GM23338 (cell line): ENCODE data around the gene SPACA1. TPM values are rescaled to one million over a fixed set of nuclear protein-coding genes. Genes with fewer than 3 reads are reported as not detected.

ENCODE experiments used
- ATAC-seq: fragments of 200-7000 bp; cut with Tn5 transposase; 3 replicates; pipeline ENCODE4 v1.9.1; 2020
- DNase-seq: peaks from one replicate; pipeline ENCODE4 v3.0.0-alpha.2; 2015; ENCODE audit warnings: low spot score
- H2AFZ ChIP-seq: fragments of 200-600 bp; sonication (generic); 2 replicates; pipeline ENCODE4 v1.8.0; 2016; ENCODE audit warnings: antibody characterized with exemption, mild to moderate bottlenecking, moderate library complexity
- H3F3A ChIP-seq: fragments of 200-600 bp; sonication (generic); replicated peaks from 2 replicates; pipeline ENCODE4 v1.8.0; 2017; ENCODE audit warnings: antibody characterized with exemption, mixed run types, low read depth
- H3K27ac ChIP-seq: fragments of 200-600 bp; sonication (generic); 2 replicates; pipeline ENCODE4 v1.6.1; 2016; ENCODE audit warnings: low read depth
- H3K27me3 ChIP-seq: fragments of 200-600 bp; sonication (generic); 2 replicates; pipeline ENCODE4 v1.8.0; 2016; ENCODE audit warnings: mild to moderate bottlenecking, mixed run types, moderate library complexity; ENCODE audit not compliant: insufficient read depth
- H3K36me3 ChIP-seq: fragments of 200-600 bp; sonication (generic); 2 replicates; pipeline ENCODE4 v1.8.0; 2016; ENCODE audit warnings: mild to moderate bottlenecking; ENCODE audit not compliant: insufficient read depth
- H3K4me1 ChIP-seq: fragments of 200-600 bp; sonication (generic); 2 replicates; pipeline ENCODE4 v1.8.0; 2016; ENCODE audit warnings: mild to moderate bottlenecking, moderate library complexity; ENCODE audit not compliant: insufficient read depth
- H3K4me2 ChIP-seq: fragments of 200-600 bp; sonication (generic); 2 replicates; pipeline ENCODE4 v1.7.1; 2017; ENCODE audit warnings: mixed run types
- H3K4me3 ChIP-seq: fragments of 200-600 bp; sonication (generic); 2 replicates; pipeline ENCODE4 v1.6.1; 2016; ENCODE audit warnings: mixed run types
- H3K79me2 ChIP-seq: fragments of 200-600 bp; sonication (generic); replicated peaks from 2 replicates; pipeline ENCODE4 v1.8.0; 2017; ENCODE audit warnings: mild to moderate bottlenecking; ENCODE audit not compliant: insufficient read depth
- H3K9me2 ChIP-seq: fragments of 200-600 bp; sonication (generic); 2 replicates; pipeline ENCODE4 v1.8.0; 2017; ENCODE audit not compliant: insufficient read depth
- H4K20me1 ChIP-seq: fragments of 200-600 bp; sonication (generic); replicated peaks from 2 replicates; pipeline ENCODE4 v1.8.0; 2017; ENCODE audit warnings: mild to moderate bottlenecking; ENCODE audit not compliant: insufficient read depth
- H3K27ac Mint-ChIP-seq: 2 replicates; pipeline ENCODE4 v1.8.0; 2020; ENCODE audit warnings: inconsistent platforms, mild to moderate bottlenecking, moderate library complexity, mixed read lengths
- H3K27me3 Mint-ChIP-seq: 3 replicates; pipeline ENCODE4 v1.8.0; 2022; ENCODE audit warnings: low read depth, mild to moderate bottlenecking, moderate library complexity, mixed read lengths, inconsistent platforms; ENCODE audit not compliant: insufficient read depth, poor library complexity
- H3K36me3 Mint-ChIP-seq: 3 replicates; pipeline ENCODE4 v1.8.0; 2021; ENCODE audit warnings: low read depth, mild to moderate bottlenecking, inconsistent platforms, moderate library complexity, mixed read lengths
- H3K4me1 Mint-ChIP-seq: 3 replicates; pipeline ENCODE4 v1.8.0; 2020; ENCODE audit warnings: mild to moderate bottlenecking, inconsistent platforms, mixed read lengths
- H3K4me3 Mint-ChIP-seq: 3 replicates; pipeline ENCODE4 v1.8.0; 2021; ENCODE audit warnings: moderate library complexity, mild to moderate bottlenecking, inconsistent platforms, mixed read lengths
- H3K9me3 Mint-ChIP-seq: 3 replicates; pipeline ENCODE4 v1.8.0; 2020; ENCODE audit warnings: moderate library complexity, mild to moderate bottlenecking, inconsistent platforms, mixed read lengths
- EZH2 ChIP-seq: fragments of 200-600 bp; sonication (generic); IDR thresholded peaks from one replicate; pipeline ENCODE4 v1.8.0; 2017; ENCODE audit warnings: antibody characterized with exemption, mild to moderate bottlenecking, low read depth; ENCODE audit not compliant: unreplicated experiment
- EZH2phosphoT487 ChIP-seq: fragments of 200-600 bp; sonication (generic); IDR thresholded peaks from one replicate; pipeline ENCODE4 v1.8.1; 2018; ENCODE audit warnings: antibody characterized with exemption; ENCODE audit not compliant: unreplicated experiment
- NANOG ChIP-seq: IDR thresholded peaks from 2 replicates; pipeline ENCODE4 v1.6.1; 2016; ENCODE audit warnings: antibody characterized with exemption, borderline replicate concordance
- POLR2AphosphoS5 ChIP-seq: IDR thresholded peaks from 2 replicates; pipeline ENCODE4 v1.6.1; 2016; ENCODE audit warnings: antibody characterized with exemption, low read depth
- ZNF114 ChIP-seq: fragments of 250-450 bp; sonication (Bioruptor Pico); IDR thresholded peaks from 2 replicates; pipeline ENCODE4 v1.5.0; 2020; ENCODE audit warnings: mild to moderate bottlenecking, moderate library complexity
- polyA plus RNA-seq: library from polyadenylated mRNA; unstranded; fragments of >200 nt; fragmentation: Nextera tagmentation; extraction: Ambion mirVana; gene quantifications from 2 replicates; pipeline ENCODE4 v1.2.1, GENCODE V29; 2016
- total RNA-seq: library from RNA; depleted of rRNA; stranded (reverse); fragments of >200 nt; shearing (Covaris generic); gene quantifications from 2 replicates; pipeline ENCODE4 v1.2.3, GENCODE V29; 2014
- TF ChIP-seq, protein P1 (sequence below): fragments of 250-450 bp; sonication (Bioruptor Pico); IDR thresholded peaks from 2 replicates; pipeline ENCODE4 v1.5.0; 2020; ENCODE audit warnings: mild to moderate bottlenecking, moderate library complexity
- TF ChIP-seq, protein P2 (sequence below): IDR thresholded peaks from one replicate; pipeline ENCODE4 v1.6.1; 2018; ENCODE audit warnings: antibody characterized with exemption; ENCODE audit not compliant: unreplicated experiment
- TF ChIP-seq, protein P3 (sequence below), 2 experiments: fragments of 200-600 bp in 1 of 2; sonication (generic) in 1 of 2; conservative IDR thresholded peaks; 2 replicates each; pipeline versions ENCODE4 v1.5.1 to v1.6.1; 2016 to 2017; ENCODE audit warnings: antibody characterized with exemption in 2 of 2, low read depth in 2 of 2, mild to moderate bottlenecking in 2 of 2, moderate library complexity in 1 of 2

Gene SPACA1
- total and polyA plus RNA-seq, 2 experiments from 2014 or later: not detected

DNA sequence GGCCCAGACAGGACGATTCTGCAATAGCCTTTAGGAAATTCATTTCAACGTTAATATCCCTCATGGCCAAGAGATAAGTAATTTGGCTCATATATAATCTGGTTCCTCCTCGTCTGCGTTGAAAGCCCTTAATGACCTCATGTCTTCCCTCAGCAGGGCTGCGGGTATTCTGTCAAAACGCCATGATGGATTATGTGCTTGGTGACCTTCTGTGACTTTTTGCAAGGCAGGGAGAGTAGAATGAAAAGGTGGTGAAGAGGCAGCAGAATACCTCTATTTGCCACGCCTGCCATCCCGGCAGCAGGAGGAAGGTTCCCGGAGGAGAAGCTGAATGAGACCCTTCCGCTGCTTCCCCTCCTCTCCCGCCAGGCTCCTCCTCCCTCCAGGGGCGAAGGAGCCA lies 41.1 kb upstream of the SPACA1 start:
- Mint-ChIP-seq H3K27me3 (peaks cover 3% of the 10 kb centered on the region), H3K4me3 (no peak overlapping the region), H3K4me1 (peaks cover 2% of the 10 kb centered on the region; the same call in 1 of the 3 replicates), H3K9me3 (no peaks in the 10 kb centered on the region), H3K36me3 (no peaks in the 10 kb centered on the region), H3K27ac (no peak overlapping the region)
- no peak overlapping the region for H3K27ac ChIP-seq
- H4K20me1 ChIP-seq: no peaks in the 10 kb centered on the region
- ATAC-seq: no peak
- no peaks in the 10 kb centered on the region for H3K27me3 ChIP-seq
- H3K36me3 ChIP-seq: no peaks in the 10 kb centered on the region
- TF ChIP-seq EZH2 (no peak), NANOG (no peak)
- TF ChIP-seq, protein P1, sequence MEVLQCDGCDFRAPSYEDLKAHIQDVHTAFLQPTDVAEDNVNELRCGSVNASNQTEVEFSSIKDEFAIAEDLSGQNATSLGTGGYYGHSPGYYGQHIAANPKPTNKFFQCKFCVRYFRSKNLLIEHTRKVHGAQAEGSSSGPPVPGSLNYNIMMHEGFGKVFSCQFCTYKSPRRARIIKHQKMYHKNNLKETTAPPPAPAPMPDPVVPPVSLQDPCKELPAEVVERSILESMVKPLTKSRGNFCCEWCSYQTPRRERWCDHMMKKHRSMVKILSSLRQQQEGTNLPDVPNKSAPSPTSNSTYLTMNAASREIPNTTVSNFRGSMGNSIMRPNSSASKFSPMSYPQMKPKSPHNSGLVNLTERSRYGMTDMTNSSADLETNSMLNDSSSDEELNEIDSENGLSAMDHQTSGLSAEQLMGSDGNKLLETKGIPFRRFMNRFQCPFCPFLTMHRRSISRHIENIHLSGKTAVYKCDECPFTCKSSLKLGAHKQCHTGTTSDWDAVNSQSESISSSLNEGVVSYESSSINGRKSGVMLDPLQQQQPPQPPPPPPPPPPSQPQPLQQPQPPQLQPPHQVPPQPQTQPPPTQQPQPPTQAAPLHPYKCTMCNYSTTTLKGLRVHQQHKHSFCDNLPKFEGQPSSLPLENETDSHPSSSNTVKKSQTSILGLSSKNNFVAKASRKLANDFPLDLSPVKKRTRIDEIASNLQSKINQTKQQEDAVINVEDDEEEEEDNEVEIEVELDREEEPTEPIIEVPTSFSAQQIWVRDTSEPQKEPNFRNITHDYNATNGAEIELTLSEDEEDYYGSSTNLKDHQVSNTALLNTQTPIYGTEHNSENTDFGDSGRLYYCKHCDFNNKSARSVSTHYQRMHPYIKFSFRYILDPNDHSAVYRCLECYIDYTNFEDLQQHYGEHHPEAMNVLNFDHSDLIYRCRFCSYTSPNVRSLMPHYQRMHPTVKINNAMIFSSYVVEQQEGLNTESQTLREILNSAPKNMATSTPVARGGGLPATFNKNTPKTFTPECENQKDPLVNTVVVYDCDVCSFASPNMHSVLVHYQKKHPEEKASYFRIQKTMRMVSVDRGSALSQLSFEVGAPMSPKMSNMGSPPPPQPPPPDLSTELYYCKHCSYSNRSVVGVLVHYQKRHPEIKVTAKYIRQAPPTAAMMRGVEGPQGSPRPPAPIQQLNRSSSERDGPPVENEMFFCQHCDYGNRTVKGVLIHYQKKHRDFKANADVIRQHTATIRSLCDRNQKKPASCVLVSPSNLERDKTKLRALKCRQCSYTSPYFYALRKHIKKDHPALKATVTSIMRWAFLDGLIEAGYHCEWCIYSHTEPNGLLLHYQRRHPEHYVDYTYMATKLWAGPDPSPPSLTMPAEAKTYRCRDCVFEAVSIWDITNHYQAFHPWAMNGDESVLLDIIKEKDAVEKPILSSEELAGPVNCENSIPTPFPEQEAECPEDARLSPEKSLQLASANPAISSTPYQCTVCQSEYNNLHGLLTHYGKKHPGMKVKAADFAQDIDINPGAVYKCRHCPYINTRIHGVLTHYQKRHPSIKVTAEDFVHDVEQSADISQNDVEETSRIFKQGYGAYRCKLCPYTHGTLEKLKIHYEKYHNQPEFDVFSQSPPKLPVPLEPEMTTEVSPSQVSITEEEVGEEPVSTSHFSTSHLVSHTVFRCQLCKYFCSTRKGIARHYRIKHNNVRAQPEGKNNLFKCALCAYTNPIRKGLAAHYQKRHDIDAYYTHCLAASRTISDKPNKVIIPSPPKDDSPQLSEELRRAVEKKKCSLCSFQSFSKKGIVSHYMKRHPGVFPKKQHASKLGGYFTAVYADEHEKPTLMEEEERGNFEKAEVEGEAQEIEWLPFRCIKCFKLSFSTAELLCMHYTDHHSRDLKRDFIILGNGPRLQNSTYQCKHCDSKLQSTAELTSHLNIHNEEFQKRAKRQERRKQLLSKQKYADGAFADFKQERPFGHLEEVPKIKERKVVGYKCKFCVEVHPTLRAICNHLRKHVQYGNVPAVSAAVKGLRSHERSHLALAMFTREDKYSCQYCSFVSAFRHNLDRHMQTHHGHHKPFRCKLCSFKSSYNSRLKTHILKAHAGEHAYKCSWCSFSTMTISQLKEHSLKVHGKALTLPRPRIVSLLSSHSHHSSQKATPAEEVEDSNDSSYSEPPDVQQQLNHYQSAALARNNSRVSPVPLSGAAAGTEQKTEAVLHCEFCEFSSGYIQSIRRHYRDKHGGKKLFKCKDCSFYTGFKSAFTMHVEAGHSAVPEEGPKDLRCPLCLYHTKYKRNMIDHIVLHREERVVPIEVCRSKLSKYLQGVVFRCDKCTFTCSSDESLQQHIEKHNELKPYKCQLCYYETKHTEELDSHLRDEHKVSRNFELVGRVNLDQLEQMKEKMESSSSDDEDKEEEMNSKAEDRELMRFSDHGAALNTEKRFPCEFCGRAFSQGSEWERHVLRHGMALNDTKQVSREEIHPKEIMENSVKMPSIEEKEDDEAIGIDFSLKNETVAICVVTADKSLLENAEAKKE: no peak
- H2AFZ ChIP-seq: peak overlapping the region; percentile 26; the same call in 1 of the 2 replicates
- no peaks in the 10 kb centered on the region for H3K79me2 ChIP-seq
- no peaks in the 10 kb centered on the region for H3F3A ChIP-seq
- H3K4me2 ChIP-seq: no peak overlapping the region
- no peaks in the 10 kb centered on the region for H3K4me1 ChIP-seq
- H3K4me3 ChIP-seq: no peak overlapping the region
- DNase-seq: no peak
- H3K9me2 ChIP-seq: peaks cover 5% of the 10 kb centered on the region; the same call in 1 of the 2 replicates

DNA sequence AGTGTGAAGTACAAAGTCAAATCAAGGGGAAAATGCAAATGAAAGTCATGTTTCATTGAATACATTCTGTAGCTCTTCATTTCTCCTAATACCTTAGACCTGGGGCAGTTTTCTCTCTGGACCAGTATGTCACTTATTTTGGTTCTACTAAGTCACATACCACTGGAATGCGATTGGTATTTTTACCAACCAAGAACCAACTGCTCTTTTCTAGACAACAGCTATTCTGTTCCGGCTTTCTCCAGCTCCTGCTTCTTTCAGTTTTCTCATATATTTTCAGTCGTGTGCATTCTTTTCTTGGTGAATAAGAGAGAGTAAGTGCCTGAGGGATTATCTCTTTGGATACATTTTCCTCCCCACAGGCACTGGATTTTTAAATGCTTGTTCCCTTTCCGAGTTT lies 39.2 kb upstream of the SPACA1 start:
- Histone ChIP-seq H3K4me2 (no peak overlapping the region), H3K79me2 (no peaks in the 10 kb centered on the region), H3K4me3 (no peak overlapping the region), H3K36me3 (no peaks in the 10 kb centered on the region), H3K4me1 (no peaks in the 10 kb centered on the region), H3K27ac (no peak overlapping the region), H3K27me3 (no peaks in the 10 kb centered on the region), H3F3A (no peaks in the 10 kb centered on the region), H3K9me2 (no peaks in the 10 kb centered on the region), H4K20me1 (no peaks in the 10 kb centered on the region), H2AFZ (no peak overlapping the region)
- Mint-ChIP-seq H3K9me3 (no peaks in the 10 kb centered on the region), H3K4me1 (peaks cover 2% of the 10 kb centered on the region; the same call in 1 of the 3 replicates), H3K27me3 (peaks cover 3% of the 10 kb centered on the region), H3K4me3 (no peak overlapping the region), H3K27ac (no peak overlapping the region), H3K36me3 (no peaks in the 10 kb centered on the region)
- DNase-seq: no peak
- no peak for ATAC-seq
- no peak for TF ChIP-seq EZH2
- TF ChIP-seq, protein P2, sequence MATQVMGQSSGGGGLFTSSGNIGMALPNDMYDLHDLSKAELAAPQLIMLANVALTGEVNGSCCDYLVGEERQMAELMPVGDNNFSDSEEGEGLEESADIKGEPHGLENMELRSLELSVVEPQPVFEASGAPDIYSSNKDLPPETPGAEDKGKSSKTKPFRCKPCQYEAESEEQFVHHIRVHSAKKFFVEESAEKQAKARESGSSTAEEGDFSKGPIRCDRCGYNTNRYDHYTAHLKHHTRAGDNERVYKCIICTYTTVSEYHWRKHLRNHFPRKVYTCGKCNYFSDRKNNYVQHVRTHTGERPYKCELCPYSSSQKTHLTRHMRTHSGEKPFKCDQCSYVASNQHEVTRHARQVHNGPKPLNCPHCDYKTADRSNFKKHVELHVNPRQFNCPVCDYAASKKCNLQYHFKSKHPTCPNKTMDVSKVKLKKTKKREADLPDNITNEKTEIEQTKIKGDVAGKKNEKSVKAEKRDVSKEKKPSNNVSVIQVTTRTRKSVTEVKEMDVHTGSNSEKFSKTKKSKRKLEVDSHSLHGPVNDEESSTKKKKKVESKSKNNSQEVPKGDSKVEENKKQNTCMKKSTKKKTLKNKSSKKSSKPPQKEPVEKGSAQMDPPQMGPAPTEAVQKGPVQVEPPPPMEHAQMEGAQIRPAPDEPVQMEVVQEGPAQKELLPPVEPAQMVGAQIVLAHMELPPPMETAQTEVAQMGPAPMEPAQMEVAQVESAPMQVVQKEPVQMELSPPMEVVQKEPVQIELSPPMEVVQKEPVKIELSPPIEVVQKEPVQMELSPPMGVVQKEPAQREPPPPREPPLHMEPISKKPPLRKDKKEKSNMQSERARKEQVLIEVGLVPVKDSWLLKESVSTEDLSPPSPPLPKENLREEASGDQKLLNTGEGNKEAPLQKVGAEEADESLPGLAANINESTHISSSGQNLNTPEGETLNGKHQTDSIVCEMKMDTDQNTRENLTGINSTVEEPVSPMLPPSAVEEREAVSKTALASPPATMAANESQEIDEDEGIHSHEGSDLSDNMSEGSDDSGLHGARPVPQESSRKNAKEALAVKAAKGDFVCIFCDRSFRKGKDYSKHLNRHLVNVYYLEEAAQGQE: no peak
- TF ChIP-seq POLR2AphosphoS5: no peak
- TF ChIP-seq EZH2phosphoT487: no peak
- TF ChIP-seq, protein P3, sequence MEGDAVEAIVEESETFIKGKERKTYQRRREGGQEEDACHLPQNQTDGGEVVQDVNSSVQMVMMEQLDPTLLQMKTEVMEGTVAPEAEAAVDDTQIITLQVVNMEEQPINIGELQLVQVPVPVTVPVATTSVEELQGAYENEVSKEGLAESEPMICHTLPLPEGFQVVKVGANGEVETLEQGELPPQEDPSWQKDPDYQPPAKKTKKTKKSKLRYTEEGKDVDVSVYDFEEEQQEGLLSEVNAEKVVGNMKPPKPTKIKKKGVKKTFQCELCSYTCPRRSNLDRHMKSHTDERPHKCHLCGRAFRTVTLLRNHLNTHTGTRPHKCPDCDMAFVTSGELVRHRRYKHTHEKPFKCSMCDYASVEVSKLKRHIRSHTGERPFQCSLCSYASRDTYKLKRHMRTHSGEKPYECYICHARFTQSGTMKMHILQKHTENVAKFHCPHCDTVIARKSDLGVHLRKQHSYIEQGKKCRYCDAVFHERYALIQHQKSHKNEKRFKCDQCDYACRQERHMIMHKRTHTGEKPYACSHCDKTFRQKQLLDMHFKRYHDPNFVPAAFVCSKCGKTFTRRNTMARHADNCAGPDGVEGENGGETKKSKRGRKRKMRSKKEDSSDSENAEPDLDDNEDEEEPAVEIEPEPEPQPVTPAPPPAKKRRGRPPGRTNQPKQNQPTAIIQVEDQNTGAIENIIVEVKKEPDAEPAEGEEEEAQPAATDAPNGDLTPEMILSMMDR (conservative IDR thresholded peaks at IDR 0.05; ENCODE audit: low read depth in 2 of 2): no peak
- TF ChIP-seq ZNF114 (CRISPR knock-in tag): no peak
